AG04449 (cell line): ENCODE measurements around the gene LCT.
A peak's percentile ranks its signal among the peaks of the same experiment; 100 is the strongest.

Experiments used
- CTCF ChIA-PET: fragments of 350-600 bp; formaldehyde crosslinking; extraction: SDS; loops from one replicate; lab custom pipeline; 2021; ENCODE audit warnings: antibody characterized with exemption; lab: Yijun Ruan, JAX
- POLR2A ChIA-PET: fragments of 400-600, 350-600 bp; formaldehyde crosslinking; extraction: SDS; loops from one replicate; lab custom pipeline; 2020; ENCODE audit warnings: antibody characterized with exemption, inconsistent platforms; lab: Yijun Ruan, JAX
- DNase-seq: peaks from one replicate; pipeline ENCODE4 v3.0.0-alpha.2; 2010; ENCODE audit warnings: low read depth, low spot score
- H3K4me3 ChIP-seq: 2 replicates; pipeline ENCODE4 v1.5.1; 2011; ENCODE audit warnings: low read depth, mild to moderate bottlenecking, control low read depth, low read length
- TF ChIP-seq, protein P1 (sequence below): IDR thresholded peaks from one replicate; pipeline ENCODE4 v1.5.1; 2011; ENCODE audit warnings: mild to moderate bottlenecking, moderate library complexity, low read length, control low read depth, inconsistent platforms; ENCODE audit not compliant: insufficient read depth; ENCODE audit errors: missing control alignments

The LCT gene

GRCh38 chr2:135741395-135742324 is 95.3 kb downstream of the LCT start, which contains the start of gene UBXN4:
Gene UBXN4, plus strand, starts transcription at chr2:135741855. Its CDS starts 75 bp downstream, at chr2:135741930.
- DNase-seq: peak; percentile 94
- POLR2A ChIA-PET: no interaction called here
- H3K4me3 ChIP-seq: peak within 1 kb of the TSS; percentile 90
- CTCF ChIA-PET: interaction anchor here (1.6 to 3.7 kb wide), 4 partner anchors 14 to 56 kb away, joined by 4 to 17 read pairs (median 9); no protein-coding TSS in a partner anchor
- TF ChIP-seq, protein P1, sequence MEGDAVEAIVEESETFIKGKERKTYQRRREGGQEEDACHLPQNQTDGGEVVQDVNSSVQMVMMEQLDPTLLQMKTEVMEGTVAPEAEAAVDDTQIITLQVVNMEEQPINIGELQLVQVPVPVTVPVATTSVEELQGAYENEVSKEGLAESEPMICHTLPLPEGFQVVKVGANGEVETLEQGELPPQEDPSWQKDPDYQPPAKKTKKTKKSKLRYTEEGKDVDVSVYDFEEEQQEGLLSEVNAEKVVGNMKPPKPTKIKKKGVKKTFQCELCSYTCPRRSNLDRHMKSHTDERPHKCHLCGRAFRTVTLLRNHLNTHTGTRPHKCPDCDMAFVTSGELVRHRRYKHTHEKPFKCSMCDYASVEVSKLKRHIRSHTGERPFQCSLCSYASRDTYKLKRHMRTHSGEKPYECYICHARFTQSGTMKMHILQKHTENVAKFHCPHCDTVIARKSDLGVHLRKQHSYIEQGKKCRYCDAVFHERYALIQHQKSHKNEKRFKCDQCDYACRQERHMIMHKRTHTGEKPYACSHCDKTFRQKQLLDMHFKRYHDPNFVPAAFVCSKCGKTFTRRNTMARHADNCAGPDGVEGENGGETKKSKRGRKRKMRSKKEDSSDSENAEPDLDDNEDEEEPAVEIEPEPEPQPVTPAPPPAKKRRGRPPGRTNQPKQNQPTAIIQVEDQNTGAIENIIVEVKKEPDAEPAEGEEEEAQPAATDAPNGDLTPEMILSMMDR: peak; percentile 43

GRCh38 chr2:135741043-135741394 is 96.0 kb downstream of the LCT start:
- no peak for DNase-seq
- no peak overlapping the region for H3K4me3 ChIP-seq
- ChIA-PET CTCF (interaction anchor here (0.9 to 2.4 kb wide), 4 partner anchors 9 to 56 kb away, joined by 3 to 10 read pairs (median 6); no protein-coding TSS in a partner anchor), POLR2A (no interaction called here)
- TF ChIP-seq, protein P1: no peak

DNA sequence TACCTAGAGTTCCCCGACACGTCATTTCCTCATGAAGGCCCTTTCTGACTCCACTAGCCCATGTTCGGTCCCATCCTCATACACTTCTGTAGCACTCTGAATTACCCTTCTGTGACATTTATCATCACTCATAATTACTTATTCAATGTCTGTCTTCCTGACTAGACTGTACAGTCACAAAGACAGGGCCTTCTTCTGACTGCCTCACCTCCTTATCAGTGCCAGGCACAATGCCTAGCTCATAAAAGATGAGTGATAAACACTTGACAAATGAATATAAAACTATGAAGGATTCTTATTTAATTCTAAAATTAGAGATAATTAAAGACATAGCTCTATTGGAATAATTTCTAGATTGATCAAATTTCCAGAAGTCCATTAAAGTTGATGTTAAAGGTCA is 96.8 kb downstream of the LCT start:
- CTCF ChIA-PET: interaction anchor here (0.9 to 2.4 kb wide), 4 partner anchors 8 to 57 kb away, joined by 3 to 10 read pairs (median 6); no protein-coding TSS in a partner anchor

More for the DNA sequence above, 96.8 kb downstream of the LCT start:
- TF ChIP-seq, protein P1: no peak
- H3K4me3 ChIP-seq: no peak overlapping the region
- POLR2A ChIA-PET: no interaction called here
- no peak for DNase-seq
